Lung (tissue), 16 donors: ENCODE data around the gene PCSK5. TPM values are rescaled to one million over a fixed set of nuclear protein-coding genes. Genes with fewer than 3 reads are reported as not detected.

Experiments
- ATAC-seq: fragments of 200-7000 bp; cut with Tn5 transposase; one replicate; pipeline ENCODE4 v1.9.1; 2020; ENCODE audit warnings: moderate number of reproducible peaks; ENCODE audit not compliant: insufficient read depth, low FRiP score
- DNase-seq, 3 donors: peaks; one replicate each; pipeline ENCODE4 v3.0.0-alpha.2; 2013 to 2017
- H3K27ac ChIP-seq, 2 donors: one replicate each; pipeline ENCODE4 v1.5.1; 2013; ENCODE audit warnings: mild to moderate bottlenecking in 2 of 2, moderate library complexity in 2 of 2, control low read depth in 1 of 2, inconsistent platforms in 1 of 2, low read depth in 1 of 2, low read length in 1 of 2
- H3K27me3 ChIP-seq, 3 donors: one replicate each; pipeline ENCODE4 v1.5.1; 2013; ENCODE audit warnings: low read length in 2 of 3; ENCODE audit not compliant: control insufficient read depth in 3 of 3, insufficient read depth in 3 of 3
- H3K36me3 ChIP-seq, 4 donors: one replicate each; pipeline ENCODE4 v1.5.1; 2013; ENCODE audit warnings: low read length in 4 of 4, mild to moderate bottlenecking in 1 of 4, moderate library complexity in 1 of 4; ENCODE audit not compliant: control insufficient read depth in 4 of 4, insufficient read depth in 4 of 4
- H3K4me1 ChIP-seq, 5 donors: one replicate each; pipeline ENCODE4 v1.5.1; 2013; ENCODE audit warnings: low read length in 5 of 5, mild to moderate bottlenecking in 2 of 5, moderate library complexity in 1 of 5; ENCODE audit not compliant: control insufficient read depth in 5 of 5, insufficient read depth in 5 of 5
- H3K4me3 ChIP-seq: one replicate; pipeline ENCODE4 v1.5.1; 2013; ENCODE audit warnings: mild to moderate bottlenecking, control low read depth, moderate library complexity
- H3K9ac ChIP-seq, 2 donors: one replicate each; pipeline ENCODE4 v1.5.1; 2013; ENCODE audit warnings: low read length in 2 of 2, control low read depth in 1 of 2; ENCODE audit not compliant: insufficient read depth in 1 of 2
- H3K9me3 ChIP-seq, 4 donors: one replicate each; pipeline ENCODE4 v1.5.1; 2013; ENCODE audit warnings: low read length in 3 of 4, mild to moderate bottlenecking in 1 of 4, moderate library complexity in 1 of 4; ENCODE audit not compliant: control insufficient read depth in 4 of 4, insufficient read depth in 3 of 4
- CTCF ChIP-seq: IDR thresholded peaks from 2 replicates; pipeline ENCODE4 v1.5.1; 2012; ENCODE audit warnings: mild to moderate bottlenecking; ENCODE audit errors: control extremely low read depth, extremely low read depth
- WGBS, 2 donors: extraction: QIAGEN DNeasy Blood & Tissue Kit; methylation state at CpG; one replicate each; pipeline ENCODE4 v1.1.7; 2013; 5-methylcytosine and 5-hydroxymethylcytosine counted together
- long read RNA-seq, 5 donors: transcript quantifications; one replicate each; lab custom pipeline, GENCODE V29; 2026
- polyA plus RNA-seq, 2 donors: library from polyadenylated mRNA; stranded (reverse); fragments of 200-250 nt; gene quantifications; one replicate each; pipeline ENCODE4 v1.2.1, GENCODE V29; 2013
- total RNA-seq, 2 donors: library from RNA; depleted of rRNA in 1 of 2; stranded (reverse); fragments of >200 nt in 1 of 2; gene quantifications; one replicate each; pipeline ENCODE4 v1.2.1, GENCODE V29; 2014 to 2021
- donor health status: control.
- donor health status: control.
- donor health status: Bipolar disorder and iron deficiency.
- donor health status: healthy.
- donor health status: DM: yes; HTN: yes; CAD: no.

The PCSK5 gene
- total RNA-seq = 10 to 100 TPM; 21.0 to 28.2 TPM
- polyA plus RNA-seq = 1 to 10 TPM; 1.9 to 6.2 TPM
- long read RNA-seq, donor 1, full-length matches to known transcripts = 2 of 2 reads
- long read RNA-seq, donor 1, partial matches to known transcripts = 0 of 2 reads
- long read RNA-seq, donor 1, other reads (novel, unspliced or antisense) = 0 of 2 reads
- long read RNA-seq, donor 2, full-length matches to known transcripts = 1 of 1 reads
- long read RNA-seq, donor 2, partial matches to known transcripts = 0 of 1 reads
- long read RNA-seq, donor 2, other reads (novel, unspliced or antisense) = 0 of 1 reads
- long read RNA-seq, donor 3, partial matches to known transcripts = 11 of 11 reads
- long read RNA-seq, donor 3, other reads (novel, unspliced or antisense) = 0 of 11 reads
- long read RNA-seq, donor 4, partial matches to known transcripts = 0 of 1 reads
- long read RNA-seq, donor 4, other reads (novel, unspliced or antisense) = 0 of 1 reads
- long read RNA-seq, donor 5, full-length matches to known transcripts = 1 of 1 reads
- long read RNA-seq, donor 5, partial matches to known transcripts = 0 of 1 reads
- long read RNA-seq, donor 5, other reads (novel, unspliced or antisense) = 0 of 1 reads

- peak within 1 kb of the TSS; percentile 86 to 91 for H3K27ac ChIP-seq
- H3K9me3 ChIP-seq = no peaks in the 10 kb centered on the region
- TF ChIP-seq CTCF = no peak
- no peaks in the 10 kb centered on the region for H3K36me3 ChIP-seq
- peak; percentile 98 to 99 (median 98) for DNase-seq
- peak; percentile 95 for ATAC-seq
- 0% methylated on average over 71 to 83 of the region's 83 CpGs for WGBS, 2 donors
- peaks cover 0 to 16% (median 5%) of the 10 kb centered on the region in 5 donors for H3K4me1 ChIP-seq
- peak within 1 kb of the TSS; percentile 65 to 95 for H3K9ac ChIP-seq
- H3K4me3 ChIP-seq = peak within 1 kb of the TSS; percentile 78
- peaks cover 0 to 6% (median 0%) of the 10 kb centered on the region in 3 donors for H3K27me3 ChIP-seq
Observed at GRCh38 chr9:75890472-75891276, at the start of gene PCSK5. TSS of gene PCSK5 (plus strand) at chr9:75890673. CDS start at chr9:75891182, 509 bp downstream.

- WGBS, 2 donors = 84 to 92% methylated on average over 2 of the region's 2 CpGs
- Histone ChIP-seq H3K4me1 (no peaks in the 10 kb centered on the region), H3K27ac (no peak overlapping the region)
Observed at GRCh38 chr9:75844321-75844720, 46.2 kb upstream of the PCSK5 start.

GRCh38 chr9:75845806-75846205 is 44.7 kb upstream of the PCSK5 start:
- peaks cover 0 to 5% (median 1%) of the 10 kb centered on the region in 4 donors for H3K9me3 ChIP-seq
- no peak overlapping the region for H3K9ac ChIP-seq
- no peak overlapping the region for H3K4me3 ChIP-seq
- no peaks in the 10 kb centered on the region for H3K4me1 ChIP-seq
- DNase-seq (no peak), ATAC-seq (no peak)
- WGBS, 2 donors = 50 to 80% methylated on average over 2 of the region's 2 CpGs
- H3K27ac ChIP-seq = no peak overlapping the region
- H3K27me3 ChIP-seq = no peaks in the 10 kb centered on the region
- TF ChIP-seq CTCF = no peak
- H3K36me3 ChIP-seq = no peaks in the 10 kb centered on the region

More at GRCh38 chr9:75844321-75844720, 46.2 kb upstream of the PCSK5 start:
- no peak for ATAC-seq
- Histone ChIP-seq H3K36me3 (no peaks in the 10 kb centered on the region), H3K4me3 (no peak overlapping the region), H3K27me3 (no peaks in the 10 kb centered on the region), H3K9ac (no peak overlapping the region), H3K9me3 (peaks cover 0 to 5% (median 1%) of the 10 kb centered on the region in 4 donors)
- no peak for DNase-seq
- TF ChIP-seq CTCF = no peak
